Stimulated activated CD4-positive, alpha-beta T cell treated with anti-CD3 and anti-CD28 coated beads, Interleukin-4, amount 100 ng/mL, for 24 hours (primary cell): ENCODE data around the gene HELB.

Source experiments
- DNase-seq: peaks from one replicate; pipeline ENCODE4 v3.0.0-alpha.2; 2020

HELB gene

GRCh38 chr12:66304296-66304900 lies 2.1 kb downstream of the HELB start:
- DNase-seq: no peak

GRCh38 chr12:66309606-66310005 lies 7.3 kb downstream of the HELB start:
- no peak for DNase-seq

GRCh38 chr12:66312189-66312588 lies 9.9 kb downstream of the HELB start:
- no peak for DNase-seq

GRCh38 chr12:66314278-66314677 lies 12.0 kb downstream of the HELB start:
- DNase-seq: no peak

- DNase-seq: no peak
Observed at GRCh38 chr12:66319266-66319954, 17.1 kb downstream of the HELB start.

GRCh38 chr12:66320996-66321395 lies 18.7 kb downstream of the HELB start:
- no peak for DNase-seq

GRCh38 chr12:66321435-66321834 lies 19.1 kb downstream of the HELB start:
- no peak for DNase-seq

GRCh38 chr12:66323017-66323416 lies 20.7 kb downstream of the HELB start:
- DNase-seq: no peak

GRCh38 chr12:66329941-66330340 lies 27.6 kb downstream of the HELB start:
- DNase-seq: no peak

GRCh38 chr12:66331016-66331415 lies 28.7 kb downstream of the HELB start:
- DNase-seq: no peak

- no peak for DNase-seq
Observed at GRCh38 chr12:66331814-66332213, 29.5 kb downstream of the HELB start.

GRCh38 chr12:66335746-66336145 lies 33.5 kb downstream of the HELB start:
- no peak for DNase-seq

- no peak for DNase-seq
Observed at GRCh38 chr12:66337381-66338010, 35.2 kb downstream of the HELB start.

- DNase-seq: no peak
Observed at GRCh38 chr12:66340131-66340530, 37.8 kb downstream of the HELB start.

- DNase-seq: no peak
Observed at GRCh38 chr12:66341126-66341525, 38.8 kb downstream of the HELB start.

- no peak for DNase-seq
Observed at GRCh38 chr12:66345212-66345611, 42.9 kb downstream of the HELB start.

- no peak for DNase-seq
Observed at GRCh38 chr12:66345956-66346355, 43.7 kb downstream of the HELB start.

- no peak for DNase-seq
Observed at GRCh38 chr12:66351301-66351700, 49.0 kb downstream of the HELB start.

GRCh38 chr12:66352197-66352596 lies 49.9 kb downstream of the HELB start:
- no peak for DNase-seq

GRCh38 chr12:66352899-66353298 lies 50.6 kb downstream of the HELB start:
- no peak for DNase-seq

- DNase-seq: no peak
Observed at GRCh38 chr12:66354291-66354690, 52.0 kb downstream of the HELB start.

- no peak for DNase-seq
Observed at GRCh38 chr12:66359300-66359699, 57.0 kb downstream of the HELB start.

GRCh38 chr12:66361703-66362102 lies 59.4 kb downstream of the HELB start:
- no peak for DNase-seq

GRCh38 chr12:66365718-66366490 lies 63.6 kb downstream of the HELB start:
- DNase-seq: no peak
